ENCODE results near the gene MECR.

Gene MECR

GRCh38 chr1:29230553-29231378, at the start of gene MECR:
TSS of gene MECR (minus strand) at chr1:29230934. CDS start at chr1:29230906, 28 bp downstream.
- peak; percentile 93 for DNase-seq

- no peak for DNase-seq
Measured at GRCh38 chr1:29279951-29280391, 49.2 kb upstream of the MECR start.

GRCh38 chr1:29279406-29279805, 48.7 kb upstream of the MECR start:
- no peak for DNase-seq

GRCh38 chr1:29278124-29278523, 47.4 kb upstream of the MECR start:
- no peak for DNase-seq

- no peak for DNase-seq
Measured at GRCh38 chr1:29275435-29275834, 44.7 kb upstream of the MECR start.

- DNase-seq = no peak
Measured at GRCh38 chr1:29272147-29272907, 41.6 kb upstream of the MECR start.

GRCh38 chr1:29271724-29272123, 41.0 kb upstream of the MECR start:
- no peak for DNase-seq

GRCh38 chr1:29270929-29271521, 40.3 kb upstream of the MECR start:
- no peak for DNase-seq

GRCh38 chr1:29269382-29269781, 38.6 kb upstream of the MECR start:
- DNase-seq = no peak

GRCh38 chr1:29267321-29268070, 36.8 kb upstream of the MECR start:
- no peak for DNase-seq

- no peak for DNase-seq
Measured at GRCh38 chr1:29266912-29267311, 36.2 kb upstream of the MECR start.

- DNase-seq = no peak
Measured at GRCh38 chr1:29264773-29265389, 34.1 kb upstream of the MECR start.

GRCh38 chr1:29260531-29260930, 29.8 kb upstream of the MECR start:
- DNase-seq = no peak

- DNase-seq = peak; percentile 44
Measured at GRCh38 chr1:29259802-29260441, 29.2 kb upstream of the MECR start.

- no peak for DNase-seq
Measured at GRCh38 chr1:29258976-29259801, 28.5 kb upstream of the MECR start.

GRCh38 chr1:29258189-29258975, 27.6 kb upstream of the MECR start:
- DNase-seq = no peak

GRCh38 chr1:29256979-29257804, 26.5 kb upstream of the MECR start:
- no peak for DNase-seq

- no peak for DNase-seq
Measured at GRCh38 chr1:29256394-29256793, 25.7 kb upstream of the MECR start.

GRCh38 chr1:29255134-29255666, 24.5 kb upstream of the MECR start:
- no peak for DNase-seq
